Panc1 (cell line): ENCODE data around the gene CABP2. TPM values are rescaled to one million over a fixed set of nuclear protein-coding genes. Genes with fewer than 3 reads are reported as not detected.

Experiments used
- ATAC-seq: fragments of 200-7000 bp; cut with Tn5 transposase; 2 replicates; pipeline ENCODE4 v1.9.1; 2020; ENCODE audit warnings: mild to moderate bottlenecking, moderate library complexity
- BruUV-seq: library from RNA; stranded (reverse); fragments of 400-500 nt; replicated peaks from 2 replicates; lab custom pipeline; 2021; lab: Mats Ljungman, UMichigan
- CTCF ChIA-PET: fragments of 300-600 bp; sonication (Branson Sonifier 250); formaldehyde crosslinking; loops from one replicate; lab custom pipeline; 2022; ENCODE audit warnings: antibody characterized with exemption; lab: Charles Lee
- POLR2A ChIA-PET: fragments of 300-600 bp; sonication (Branson Sonifier 250); formaldehyde crosslinking; loops from one replicate; lab custom pipeline; 2022; ENCODE audit warnings: antibody characterized with exemption; lab: Charles Lee
- DNase-seq: peaks from one replicate; pipeline ENCODE4 v3.0.0-alpha.2; 2010; ENCODE audit warnings: low read depth, low spot score
- H3K27ac ChIP-seq: 2 replicates; pipeline ENCODE4 v1.5.1; 2011; ENCODE audit warnings: mild to moderate bottlenecking, low read length, inconsistent platforms
- H3K27me3 ChIP-seq: fragments of 200-500 bp; sonication (Bioruptor generic); 2 replicates; pipeline ENCODE4 v1.6.0; 2014; ENCODE audit warnings: low read length, inconsistent platforms; ENCODE audit not compliant: control insufficient read depth, insufficient read depth
- H3K36me3 ChIP-seq: fragments of 200-500 bp; sonication (Bioruptor generic); 2 replicates; pipeline ENCODE4 v1.5.1; 2014; ENCODE audit warnings: inconsistent platforms, mild to moderate bottlenecking, low read length, moderate library complexity; ENCODE audit not compliant: control insufficient read depth, insufficient read depth
- H3K4me1 ChIP-seq: 2 replicates; pipeline ENCODE4 v1.5.1; 2011; ENCODE audit warnings: inconsistent platforms, mild to moderate bottlenecking, low read length, moderate library complexity; ENCODE audit not compliant: control insufficient read depth, insufficient read depth
- H3K4me3 ChIP-seq, 2 experiments: 2 replicates each; pipeline ENCODE4 v1.5.1; 2011 to 2012; ENCODE audit warnings: low read depth in 2 of 2, low read length in 2 of 2, mild to moderate bottlenecking in 2 of 2, inconsistent platforms in 1 of 2, moderate library complexity in 1 of 2
- H3K9me3 ChIP-seq: fragments of 200-500 bp; sonication (Bioruptor generic); 2 replicates; pipeline ENCODE4 v1.5.1; 2014; ENCODE audit warnings: low read depth, mild to moderate bottlenecking, inconsistent platforms, low read length, moderate library complexity; ENCODE audit not compliant: control insufficient read depth, insufficient read depth
- POLR2AphosphoS5 ChIP-seq: IDR thresholded peaks from 2 replicates; pipeline ENCODE4 v1.6.1; 2012; ENCODE audit warnings: mild to moderate bottlenecking, low read depth, low read length, moderate library complexity
- SIN3A ChIP-seq: IDR thresholded peaks from 2 replicates; pipeline ENCODE4 v1.6.1; 2012; ENCODE audit warnings: low read depth, mild to moderate bottlenecking, low read length, moderate library complexity, borderline replicate concordance; ENCODE audit not compliant: insufficient read depth
- TCF7L2 ChIP-seq: IDR thresholded peaks from 2 replicates; pipeline ENCODE4 v1.6.1; 2011; ENCODE audit warnings: mild to moderate bottlenecking, low read depth, low read length, inconsistent platforms
- in situ Hi-C: cut with HindIII; loops from 2 replicates; pipeline ENCODE4 v1.10.0; 2016; ENCODE audit warnings: low sequenced_read_pairs, low pct_unique_long_range_greater_than_20kb
- intact Hi-C: fragments of 100-400 bp; cut with micrococcal nuclease; formaldehyde crosslinking; loops from one replicate; pipeline ENCODE4 v1.10.0; 2022; ENCODE audit not compliant: unreplicated experiment
- total RNA-seq: library from RNA; stranded (reverse); gene quantifications from one replicate; pipeline ENCODE4 v1.2.1, GENCODE V29; 2021; ENCODE audit not compliant: unreplicated experiment
- TF ChIP-seq, protein P1 (sequence below), 2 experiments: IDR thresholded peaks; 2 replicates each; pipeline ENCODE4 v1.6.1; 2011 to 2012; ENCODE audit warnings: low read depth in 2 of 2, control low read depth in 1 of 2, low read length in 1 of 2, mild to moderate bottlenecking in 1 of 2, moderate library complexity in 1 of 2; ENCODE audit not compliant: insufficient read depth in 1 of 2
- TF ChIP-seq, protein P2 (sequence below): fragments of 450-650 bp; IDR thresholded peaks from 2 replicates; pipeline ENCODE4 v1.5.1; 2017; ENCODE audit warnings: mild to moderate bottlenecking

Gene CABP2
- total RNA-seq, 1 experiment from 2014 or later, result not detected

DNA sequence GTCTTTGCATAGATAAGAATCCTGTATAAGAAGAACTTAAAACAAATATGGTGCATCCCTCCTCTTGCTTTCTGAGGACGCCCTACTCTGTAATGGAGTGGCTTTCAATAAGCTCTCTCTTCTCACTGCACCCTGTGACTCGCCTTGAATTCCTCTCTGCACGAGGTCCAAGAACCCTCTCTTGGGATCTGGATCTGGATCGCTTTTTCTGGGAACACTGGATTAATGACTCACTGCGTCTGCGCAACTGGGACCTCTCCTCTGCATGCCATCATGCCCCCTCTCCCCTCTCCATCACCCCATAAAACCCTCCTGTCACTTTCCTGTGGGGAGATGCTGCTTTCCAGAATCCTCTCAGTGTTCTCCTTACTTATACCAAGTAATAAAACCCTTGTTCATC lies 15.1 kb upstream of the CABP2 start:
- in situ Hi-C loops (no loop called here), intact Hi-C loops (no loop called here)
- no peaks in the 10 kb centered on the region for H3K36me3 ChIP-seq
- no peak for TF ChIP-seq TCF7L2
- TF ChIP-seq, protein P1, sequence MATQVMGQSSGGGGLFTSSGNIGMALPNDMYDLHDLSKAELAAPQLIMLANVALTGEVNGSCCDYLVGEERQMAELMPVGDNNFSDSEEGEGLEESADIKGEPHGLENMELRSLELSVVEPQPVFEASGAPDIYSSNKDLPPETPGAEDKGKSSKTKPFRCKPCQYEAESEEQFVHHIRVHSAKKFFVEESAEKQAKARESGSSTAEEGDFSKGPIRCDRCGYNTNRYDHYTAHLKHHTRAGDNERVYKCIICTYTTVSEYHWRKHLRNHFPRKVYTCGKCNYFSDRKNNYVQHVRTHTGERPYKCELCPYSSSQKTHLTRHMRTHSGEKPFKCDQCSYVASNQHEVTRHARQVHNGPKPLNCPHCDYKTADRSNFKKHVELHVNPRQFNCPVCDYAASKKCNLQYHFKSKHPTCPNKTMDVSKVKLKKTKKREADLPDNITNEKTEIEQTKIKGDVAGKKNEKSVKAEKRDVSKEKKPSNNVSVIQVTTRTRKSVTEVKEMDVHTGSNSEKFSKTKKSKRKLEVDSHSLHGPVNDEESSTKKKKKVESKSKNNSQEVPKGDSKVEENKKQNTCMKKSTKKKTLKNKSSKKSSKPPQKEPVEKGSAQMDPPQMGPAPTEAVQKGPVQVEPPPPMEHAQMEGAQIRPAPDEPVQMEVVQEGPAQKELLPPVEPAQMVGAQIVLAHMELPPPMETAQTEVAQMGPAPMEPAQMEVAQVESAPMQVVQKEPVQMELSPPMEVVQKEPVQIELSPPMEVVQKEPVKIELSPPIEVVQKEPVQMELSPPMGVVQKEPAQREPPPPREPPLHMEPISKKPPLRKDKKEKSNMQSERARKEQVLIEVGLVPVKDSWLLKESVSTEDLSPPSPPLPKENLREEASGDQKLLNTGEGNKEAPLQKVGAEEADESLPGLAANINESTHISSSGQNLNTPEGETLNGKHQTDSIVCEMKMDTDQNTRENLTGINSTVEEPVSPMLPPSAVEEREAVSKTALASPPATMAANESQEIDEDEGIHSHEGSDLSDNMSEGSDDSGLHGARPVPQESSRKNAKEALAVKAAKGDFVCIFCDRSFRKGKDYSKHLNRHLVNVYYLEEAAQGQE (IDR thresholded peaks at IDR 0.05; ENCODE audit: insufficient read depth in 1 of 2, low read depth in 2 of 2, low read length in 1 of 2), result no peak
- TF ChIP-seq, protein P2, sequence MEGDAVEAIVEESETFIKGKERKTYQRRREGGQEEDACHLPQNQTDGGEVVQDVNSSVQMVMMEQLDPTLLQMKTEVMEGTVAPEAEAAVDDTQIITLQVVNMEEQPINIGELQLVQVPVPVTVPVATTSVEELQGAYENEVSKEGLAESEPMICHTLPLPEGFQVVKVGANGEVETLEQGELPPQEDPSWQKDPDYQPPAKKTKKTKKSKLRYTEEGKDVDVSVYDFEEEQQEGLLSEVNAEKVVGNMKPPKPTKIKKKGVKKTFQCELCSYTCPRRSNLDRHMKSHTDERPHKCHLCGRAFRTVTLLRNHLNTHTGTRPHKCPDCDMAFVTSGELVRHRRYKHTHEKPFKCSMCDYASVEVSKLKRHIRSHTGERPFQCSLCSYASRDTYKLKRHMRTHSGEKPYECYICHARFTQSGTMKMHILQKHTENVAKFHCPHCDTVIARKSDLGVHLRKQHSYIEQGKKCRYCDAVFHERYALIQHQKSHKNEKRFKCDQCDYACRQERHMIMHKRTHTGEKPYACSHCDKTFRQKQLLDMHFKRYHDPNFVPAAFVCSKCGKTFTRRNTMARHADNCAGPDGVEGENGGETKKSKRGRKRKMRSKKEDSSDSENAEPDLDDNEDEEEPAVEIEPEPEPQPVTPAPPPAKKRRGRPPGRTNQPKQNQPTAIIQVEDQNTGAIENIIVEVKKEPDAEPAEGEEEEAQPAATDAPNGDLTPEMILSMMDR, result no peak
- no peak for TF ChIP-seq SIN3A
- TF ChIP-seq POLR2AphosphoS5, result no peak
- no TSS peak for BruUV-seq
- no peaks in the 10 kb centered on the region for H3K27me3 ChIP-seq
- H3K9me3 ChIP-seq, result peaks cover 23% of the 10 kb centered on the region; the same call in 1 of the 2 replicates
- ChIA-PET POLR2A (no interaction called here), CTCF (no interaction called here)
- DNase-seq (no peak), ATAC-seq (no peak; the same call in 1 of the 2 replicates)
- no peak overlapping the region for H3K4me3 ChIP-seq
- H3K27ac ChIP-seq, result no peak overlapping the region
- no peaks in the 10 kb centered on the region; the same call in 1 of the 2 replicates for H3K4me1 ChIP-seq

DNA sequence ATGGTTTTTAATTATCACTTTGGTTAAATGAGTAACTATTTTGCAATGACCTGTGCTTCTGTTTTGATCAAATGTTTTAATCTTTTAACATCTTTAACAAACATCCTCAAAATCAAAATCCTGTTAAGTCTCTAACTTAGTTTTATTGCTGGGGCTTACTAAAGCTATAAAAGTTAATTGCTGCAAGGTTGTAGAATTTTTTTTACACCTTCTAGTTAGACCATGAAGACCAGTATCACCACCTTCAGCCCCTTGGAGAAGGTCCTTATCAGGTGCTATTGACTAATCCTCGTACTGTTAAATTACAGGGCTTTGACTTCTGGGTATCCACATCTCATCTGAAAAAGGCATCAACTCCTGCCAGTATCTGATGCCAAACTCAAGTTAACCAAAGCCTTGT lies 12.3 kb upstream of the CABP2 start:
- TF ChIP-seq TCF7L2, result no peak
- TF ChIP-seq, protein P2, result no peak
- TF ChIP-seq, protein P1 (IDR thresholded peaks at IDR 0.05; ENCODE audit: insufficient read depth in 1 of 2, low read depth in 2 of 2, low read length in 1 of 2), result no peak
- no peak for TF ChIP-seq SIN3A
- Histone ChIP-seq H3K4me1 (no peaks in the 10 kb centered on the region), H3K36me3 (no peaks in the 10 kb centered on the region), H3K9me3 (peaks cover 31% of the 10 kb centered on the region; the same call in 1 of the 2 replicates), H3K4me3 (no peak overlapping the region), H3K27me3 (no peaks in the 10 kb centered on the region), H3K27ac (no peak overlapping the region)
- no TSS peak for BruUV-seq
- in situ Hi-C loops, result no loop called here
- intact Hi-C loops, result loop anchor here (2.0 kb wide), 1 partner anchor 35 kb away; no protein-coding TSS in a partner anchor
- ChIA-PET POLR2A (no interaction called here), CTCF (interaction anchor here (0.6 kb wide), 1 partner anchor 137 kb away, joined by 5 read pairs; no protein-coding TSS in a partner anchor)
- ATAC-seq (no peak), DNase-seq (no peak)
